HG02588 (cell line): ENCODE results near the gene ZNF117.
"Not testable (repeated sequence)": the region's sequence is repeated elsewhere in the genome, so short reads cannot be mapped to it uniquely, and the experiment has no call there.

Experiments used
- ATAC-seq: cut with Tn5 transposase; IDR thresholded peaks from one replicate; pipeline ENCODE4 v1.9.1; 2021; ENCODE audit warnings: mild to moderate bottlenecking, moderate library complexity; ENCODE audit not compliant: unreplicated experiment

Gene ZNF117

DNA sequence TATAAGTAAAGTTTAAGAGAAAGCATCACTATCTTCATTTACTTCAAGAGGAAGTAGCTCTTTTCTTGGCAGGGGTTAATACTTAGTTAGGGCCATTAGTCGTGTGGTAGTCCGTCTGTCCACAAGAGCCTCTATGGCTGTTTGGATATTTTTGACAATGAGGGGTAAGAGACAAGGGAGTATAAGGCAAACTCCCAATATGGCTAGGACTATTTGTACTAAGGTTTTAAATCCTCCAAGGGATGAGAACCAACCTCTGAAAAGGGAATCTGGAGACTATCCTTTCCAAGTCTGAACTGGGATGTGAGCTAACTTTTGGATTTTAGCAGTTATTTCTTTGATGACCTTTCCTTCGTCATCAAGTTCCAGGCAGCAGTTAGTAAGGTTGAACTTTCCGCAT, at the start of gene ZNF117:
TSS of gene ZNF117 (minus strand) at position 101 of the 400 bp plus-strand sequence.
- ATAC-seq = no peak

DNA sequence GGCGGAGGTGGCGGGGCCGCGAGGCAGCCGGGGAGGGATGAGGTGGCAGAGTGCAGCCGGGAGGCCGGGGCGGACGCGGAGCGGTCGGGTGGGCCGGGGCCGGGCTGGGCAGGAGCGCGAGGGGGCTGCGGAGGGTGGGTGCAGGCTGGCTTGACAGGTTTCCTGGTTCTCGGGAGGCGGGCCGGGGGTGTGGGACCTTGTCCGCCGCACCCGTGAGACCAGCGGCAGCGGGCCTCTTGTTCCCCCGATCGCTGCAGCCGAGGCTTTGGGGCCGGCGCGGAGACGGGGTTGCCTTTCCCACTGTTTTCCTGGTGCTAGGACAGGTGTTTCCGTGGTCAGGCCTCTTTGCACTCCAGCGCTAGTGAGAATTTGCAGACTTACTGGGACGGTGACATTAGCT, 47.9 kb upstream of the ZNF117 start:
- ATAC-seq = peak; percentile 19

GRCh38 chr7:65037740-65038688, 47.2 kb upstream of the ZNF117 start:
- peak; percentile 86 for ATAC-seq

GRCh38 chr7:65036526-65036925, 45.7 kb upstream of the ZNF117 start:
- not testable (repeated sequence) for ATAC-seq

DNA sequence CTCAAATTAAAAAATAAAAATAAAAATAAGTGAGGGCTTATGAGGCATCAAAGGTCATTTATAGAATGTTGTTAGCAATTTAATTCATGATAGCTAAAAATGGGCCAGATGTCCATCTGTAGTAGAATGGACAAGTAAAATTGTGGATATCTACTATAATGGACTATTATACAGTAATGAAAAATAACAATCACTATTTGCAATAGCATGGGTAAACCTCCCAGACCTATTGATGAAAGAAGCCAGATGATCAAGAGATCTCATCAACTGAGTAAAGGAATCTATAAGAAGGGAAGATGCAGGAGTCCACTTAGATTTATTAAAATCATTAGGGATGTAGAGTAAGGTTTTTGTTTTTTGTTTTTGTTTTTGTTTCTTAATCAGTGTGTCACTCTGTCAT, 44.6 kb upstream of the ZNF117 start:
- not testable (repeated sequence) for ATAC-seq

DNA sequence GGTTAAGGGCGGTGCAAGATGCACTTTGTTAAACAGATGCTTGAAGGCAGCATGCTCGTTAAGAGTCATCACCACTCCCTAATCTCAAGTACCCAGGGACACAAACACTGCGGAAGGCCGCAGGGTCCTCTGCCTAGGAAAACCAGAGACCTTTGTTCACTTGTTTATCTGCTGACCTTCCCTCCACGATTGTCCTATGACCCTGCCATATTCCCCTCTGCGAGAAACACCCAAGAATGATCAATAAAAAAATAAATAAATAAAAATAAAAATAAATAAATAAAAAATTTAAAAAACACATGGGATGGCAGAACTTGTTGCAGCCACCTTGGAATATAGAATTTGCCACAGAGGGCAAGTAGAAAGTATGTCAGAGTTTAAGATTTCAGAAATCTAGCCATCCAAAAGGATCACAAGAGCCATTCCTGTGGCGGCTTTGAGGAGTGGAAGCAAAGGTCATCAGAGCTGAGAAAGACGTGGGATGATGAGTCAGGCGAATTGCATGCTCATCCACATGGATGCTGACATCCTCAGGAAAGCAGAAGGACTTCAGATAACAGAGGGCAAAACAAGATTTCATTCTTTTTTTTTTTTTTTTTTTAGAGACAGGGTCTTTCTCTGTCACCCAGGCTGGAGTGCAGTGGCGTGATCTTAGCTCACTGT, 43.4 kb upstream of the ZNF117 start:
- not testable (repeated sequence) for ATAC-seq

DNA sequence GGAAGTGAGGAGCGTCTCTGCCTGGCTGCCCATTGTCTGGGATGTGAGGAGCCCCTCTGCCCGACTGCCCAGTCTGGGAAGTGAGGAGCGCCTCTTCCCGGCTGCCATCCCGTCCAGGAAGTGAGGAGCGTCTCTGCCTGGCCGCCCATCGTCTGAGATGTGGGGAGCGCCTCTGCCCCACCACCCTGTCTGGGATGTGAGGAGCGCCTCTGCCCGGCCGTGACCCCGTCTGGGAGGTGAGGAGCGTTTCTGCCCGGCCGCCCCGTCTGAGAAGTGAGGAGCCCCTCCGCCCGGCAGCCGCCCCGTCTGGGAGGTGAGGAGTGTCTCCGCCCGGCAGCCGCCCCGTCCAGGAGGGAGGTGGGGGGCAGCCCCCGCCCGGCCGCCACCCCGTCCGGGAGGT, 42.6 kb upstream of the ZNF117 start:
- not testable (repeated sequence) for ATAC-seq

DNA sequence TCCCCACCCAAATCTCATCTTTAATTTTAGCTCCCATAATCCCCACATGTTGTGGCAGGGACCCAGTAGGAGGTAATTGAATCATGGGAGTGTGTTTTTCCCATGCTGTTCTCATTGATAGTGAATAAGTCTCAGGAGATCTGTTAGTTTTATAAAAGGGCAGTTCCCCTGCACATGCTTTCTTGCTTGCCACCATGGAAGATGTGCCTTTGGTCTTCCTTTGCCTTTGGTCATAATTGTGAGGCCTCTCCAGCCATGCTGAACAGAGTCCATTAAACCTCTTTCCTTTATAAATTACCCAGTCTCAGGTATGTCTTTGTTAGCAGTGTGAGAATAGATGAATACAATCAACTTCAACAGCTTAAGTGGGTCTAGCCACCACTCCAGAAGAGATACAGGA, 34.2 kb upstream of the ZNF117 start:
- ATAC-seq = not testable (repeated sequence)

- ATAC-seq = not testable (repeated sequence)
Measured at GRCh38 chr7:65020978-65021377, 30.1 kb upstream of the ZNF117 start.

DNA sequence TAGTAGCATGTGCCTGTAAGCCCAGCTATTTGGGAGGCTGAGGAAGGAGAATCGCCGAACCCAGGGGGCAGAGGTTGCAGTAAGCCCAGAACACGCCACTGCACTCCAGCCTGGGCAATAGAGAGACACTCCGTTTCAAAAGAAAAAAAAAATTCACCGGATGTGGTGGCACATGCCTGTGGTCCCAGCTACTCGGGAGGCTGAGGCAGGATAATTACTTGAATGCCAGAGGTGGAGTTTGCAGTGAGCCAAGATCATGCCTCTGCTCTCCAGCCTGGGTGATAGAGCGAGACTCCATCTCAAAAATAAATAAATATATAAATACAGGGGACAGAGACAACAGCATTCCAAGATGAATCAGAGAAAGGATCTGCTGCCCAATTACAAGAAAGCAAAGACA, 19.0 kb upstream of the ZNF117 start:
- ATAC-seq = not testable (repeated sequence)

DNA sequence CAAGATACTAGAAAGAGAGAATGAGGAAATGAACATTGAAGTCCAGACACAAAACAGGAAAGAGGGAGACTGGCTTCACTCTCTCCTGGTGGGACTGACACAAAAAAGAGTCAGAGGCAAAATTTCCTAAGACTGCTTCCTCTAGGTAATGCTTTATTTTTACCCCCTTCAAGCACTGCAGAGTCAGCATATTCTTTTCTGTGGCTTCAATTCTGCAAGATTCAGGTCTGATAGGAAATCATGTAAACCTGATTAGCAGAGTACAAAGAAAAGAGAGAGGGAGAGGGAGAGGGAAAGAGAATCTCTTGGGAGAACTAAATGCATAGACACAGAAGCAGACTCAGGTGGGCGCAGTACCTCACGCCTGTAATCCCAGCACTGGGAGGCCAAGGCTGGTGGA, 18.6 kb upstream of the ZNF117 start:
- not testable (repeated sequence) for ATAC-seq

DNA sequence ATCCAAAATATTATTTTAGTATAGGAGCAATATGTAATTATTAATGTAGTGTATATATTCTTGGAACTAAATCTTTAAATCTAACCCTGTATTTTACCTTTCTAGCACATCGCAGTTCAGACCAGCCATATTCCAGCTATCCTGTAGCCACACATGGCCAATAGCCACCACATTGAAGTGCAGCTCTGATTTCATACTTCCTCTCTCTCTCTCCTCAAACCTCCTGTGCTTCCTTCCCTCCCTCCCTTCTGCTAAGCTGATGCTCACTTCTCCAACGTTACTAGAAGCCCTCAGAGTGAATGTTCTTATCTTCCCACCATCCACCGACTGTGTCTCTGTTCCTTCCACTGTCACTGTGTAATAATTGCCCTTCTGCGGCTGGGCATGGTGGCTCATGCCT, 16.2 kb upstream of the ZNF117 start:
- ATAC-seq = not testable (repeated sequence)

GRCh38 chr7:65006094-65006992, 15.5 kb upstream of the ZNF117 start, which contains the start of gene ERV3-1:
Gene ERV3-1 (minus strand): TSS chr7:65006687. CDS start chr7:64993026, 13,661 bp downstream.
- peak; percentile 100 for ATAC-seq

DNA sequence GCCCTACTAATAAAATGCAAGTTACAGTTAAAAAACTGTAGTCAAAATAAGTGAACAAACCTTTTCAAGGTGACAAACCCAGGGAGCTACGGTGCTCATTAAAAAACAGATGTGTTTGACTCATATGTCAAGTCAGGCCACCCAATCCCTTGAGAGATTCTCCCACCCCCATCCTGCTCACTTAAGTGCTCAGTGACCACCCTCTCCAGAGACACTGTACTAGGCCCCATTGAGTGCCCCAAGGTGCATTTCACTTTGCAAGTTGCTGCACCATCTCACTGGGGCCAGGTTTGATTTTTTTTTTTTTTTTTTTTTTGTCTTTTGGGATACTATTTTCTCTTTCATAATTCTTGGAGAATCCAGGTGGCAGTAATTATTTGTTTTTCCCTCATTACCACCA, 13.7 kb upstream of the ZNF117 start:
- ATAC-seq = no peak

DNA sequence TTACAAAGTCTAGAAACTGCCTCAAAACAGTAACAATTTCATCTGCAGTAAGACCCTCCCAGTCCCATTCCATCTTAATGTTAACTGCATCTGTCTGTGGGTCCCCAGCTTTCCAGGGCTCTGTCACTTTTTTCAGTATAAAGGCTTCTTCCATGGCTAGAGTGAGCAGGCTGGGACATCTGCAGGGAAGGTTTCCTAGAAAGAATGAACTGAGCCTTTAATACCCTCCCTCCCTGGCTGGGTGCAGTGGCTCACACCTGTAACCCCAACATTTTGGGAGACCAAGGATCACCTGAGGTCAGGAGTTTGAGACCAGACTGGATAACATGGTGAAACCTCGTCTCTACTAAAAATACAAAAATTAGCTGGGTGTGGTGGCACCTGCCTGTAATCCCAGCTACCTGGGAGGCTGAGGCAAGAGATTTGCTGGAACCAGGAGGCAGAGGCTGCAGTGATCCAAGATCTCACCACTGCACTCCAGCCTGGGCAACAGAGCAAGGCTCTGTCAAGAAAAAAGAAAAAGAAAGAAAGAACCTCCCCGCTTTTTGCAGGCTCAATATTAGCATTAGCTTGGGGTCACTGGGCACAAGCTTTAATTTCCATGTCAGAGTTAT, 12.2 kb upstream of the ZNF117 start:
- no peak for ATAC-seq

DNA sequence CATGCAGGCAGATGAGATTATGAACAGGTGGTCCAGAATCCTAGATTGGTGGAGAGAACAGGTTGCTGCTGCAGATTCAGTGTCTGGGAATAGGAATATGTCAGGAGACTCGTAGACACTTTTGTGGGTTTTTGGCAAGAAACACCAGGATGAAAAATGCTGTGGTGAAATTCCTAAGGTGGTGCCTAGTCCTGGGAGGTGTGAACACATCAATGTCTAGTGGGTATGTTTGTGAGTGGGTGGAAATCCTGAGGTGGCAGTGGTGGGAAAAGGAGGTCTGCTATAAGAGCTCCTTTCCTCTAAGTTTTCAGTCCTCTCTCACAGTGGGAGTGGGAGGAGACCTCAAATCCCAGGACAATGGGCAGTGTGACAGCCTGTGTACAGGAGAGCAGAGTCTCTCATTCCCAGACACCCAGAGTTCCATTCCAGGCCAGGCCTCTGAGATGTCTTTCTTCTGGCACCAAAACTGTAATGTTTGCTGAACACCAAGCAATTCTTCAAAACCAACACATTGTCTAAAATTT, 10.5 kb upstream of the ZNF117 start:
- ATAC-seq = no peak

DNA sequence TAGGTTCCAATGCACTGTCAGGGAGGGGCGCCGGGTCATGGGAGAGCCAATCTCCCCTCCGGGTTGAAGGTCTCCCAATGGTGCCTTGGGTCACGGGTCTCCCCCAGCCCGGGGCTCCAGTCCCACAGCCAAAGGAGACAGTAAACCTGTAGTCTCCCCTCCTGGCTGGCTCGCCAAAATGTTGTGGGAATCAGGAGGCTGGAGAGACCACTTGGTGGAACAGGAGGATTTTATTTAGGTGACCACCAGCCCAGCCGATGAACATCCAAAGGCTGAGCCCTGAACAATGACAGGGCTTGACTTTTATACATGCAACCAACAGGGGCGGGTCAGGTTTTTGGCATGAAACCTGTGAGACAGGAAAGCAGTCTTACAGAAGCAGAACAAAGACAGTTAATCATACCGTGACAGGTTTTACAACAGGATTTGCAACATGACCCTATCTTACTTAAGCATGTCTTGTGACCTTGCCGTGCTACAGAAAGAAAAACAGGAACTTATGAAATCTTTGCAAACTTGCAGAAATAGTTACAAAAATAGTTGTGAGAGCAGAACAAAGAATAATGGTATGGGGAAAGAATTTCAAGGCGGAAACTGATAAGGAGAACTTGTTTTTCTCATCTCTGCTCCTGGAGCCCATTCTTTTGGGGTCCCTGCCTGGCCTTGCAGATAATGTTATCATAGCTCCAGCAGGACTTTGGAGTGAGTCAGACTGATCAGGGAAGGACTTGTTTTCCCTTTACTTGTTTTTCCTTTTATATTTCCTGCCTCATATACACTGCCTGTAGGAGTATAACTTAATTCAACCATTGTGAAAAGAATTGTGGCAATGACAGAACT, 8.5 kb upstream of the ZNF117 start:
- ATAC-seq = no peak

DNA sequence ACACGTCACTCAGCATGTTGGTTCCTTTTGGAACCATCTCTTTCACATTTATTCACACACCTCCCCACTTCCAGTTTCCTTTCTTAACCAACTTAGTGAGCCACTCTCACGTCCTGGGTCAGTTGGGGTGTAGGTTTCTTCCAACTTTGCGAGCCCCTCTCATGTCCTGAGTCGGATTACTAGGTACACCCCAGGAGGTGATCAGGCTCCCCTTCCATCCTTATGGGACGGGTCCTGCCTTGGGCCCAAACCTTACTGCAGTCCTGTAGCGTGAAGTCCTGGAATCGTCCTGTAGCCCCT, 8.0 kb upstream of the ZNF117 start:
- ATAC-seq = no peak

DNA sequence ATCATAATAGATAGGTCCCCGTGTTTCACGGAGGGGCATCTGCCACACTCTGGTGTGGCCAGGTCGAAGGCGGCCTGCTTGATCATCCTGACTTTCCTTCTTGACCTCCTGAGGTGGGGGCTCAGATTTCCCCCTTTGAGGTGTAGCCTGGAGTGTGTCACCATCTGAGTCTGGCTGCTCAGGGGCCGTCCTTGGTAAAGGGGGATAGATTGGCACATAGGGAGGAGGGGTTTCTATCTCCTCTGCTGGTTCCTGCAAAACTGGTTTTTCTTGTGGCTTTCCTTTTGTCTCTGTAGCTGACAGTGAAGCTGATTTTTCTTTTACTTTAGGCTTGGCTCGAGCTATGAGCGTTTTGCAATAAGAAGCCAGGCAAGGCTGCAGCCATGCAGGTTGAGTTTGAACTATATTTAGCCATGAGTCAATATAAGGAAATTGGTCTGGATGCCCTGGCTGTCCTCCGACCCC, 7.1 kb upstream of the ZNF117 start:
- ATAC-seq = no peak
